Suprapubic skin (tissue), 4 donors: ENCODE results near the gene SMG9. TPM values are rescaled to one million over a fixed set of nuclear protein-coding genes. Genes with fewer than 3 reads are reported as not detected.

Source experiments
- DNase-seq, 2 donors: peaks; one replicate each; pipeline ENCODE4 v3.0.0-alpha.2; 2019; ENCODE audit warnings: low spot score in 2 of 2
- H3K27ac ChIP-seq: fragments of 200-600 bp; sonication (generic); one replicate; pipeline ENCODE4 v1.5.1; 2019
- H3K27me3 ChIP-seq: fragments of 200-600 bp; sonication (generic); one replicate; pipeline ENCODE4 v1.5.1; 2019
- H3K36me3 ChIP-seq: fragments of 200-600 bp; sonication (generic); one replicate; pipeline ENCODE4 v1.5.1; 2019
- H3K4me1 ChIP-seq: fragments of 200-600 bp; sonication (generic); one replicate; pipeline ENCODE4 v1.5.1; 2019
- H3K4me3 ChIP-seq: fragments of 200-600 bp; sonication (generic); one replicate; pipeline ENCODE4 v1.5.1; 2019; ENCODE audit warnings: mild to moderate bottlenecking
- H3K9me3 ChIP-seq: fragments of 200-600 bp; sonication (generic); one replicate; pipeline ENCODE4 v1.5.1; 2019
- EP300 ChIP-seq: sonication (generic); formaldehyde crosslinking; IDR thresholded peaks from one replicate; pipeline ENCODE4 v1.6.1; 2017; ENCODE audit warnings: antibody characterized with exemption
- POLR2A ChIP-seq, 2 donors: fragments of 450-650 bp; IDR thresholded peaks; one replicate each; pipeline ENCODE4 v1.6.1; 2017; ENCODE audit warnings: antibody characterized with exemption in 2 of 2, mild to moderate bottlenecking in 2 of 2, moderate library complexity in 2 of 2
- POLR2AphosphoS5 ChIP-seq, 3 donors: sonication (generic); formaldehyde crosslinking; IDR thresholded peaks; one replicate each; pipeline ENCODE4 v1.6.1; 2017; ENCODE audit warnings: antibody characterized with exemption in 3 of 3
- WGBS: methylation state at CpG from one replicate; pipeline ENCODE4 v1.1.5; 2018; 5-methylcytosine and 5-hydroxymethylcytosine counted together
- total RNA-seq, 4 donors: library from RNA; depleted of rRNA; stranded (reverse); fragments of >200 nt; gene quantifications; one replicate each; pipeline ENCODE4 v1.1.0, GENCODE V29; 2016
- TF ChIP-seq, protein P1 (sequence below), 2 donors: fragments of 200-600 bp in 1 of 2; fragments of 450-650 bp in 1 of 2; sonication (generic) in 1 of 2; IDR thresholded peaks; one replicate each; pipeline ENCODE4 v1.5.1; 2016 to 2019; ENCODE audit warnings: antibody characterized with exemption in 2 of 2, mild to moderate bottlenecking in 1 of 2, moderate library complexity in 1 of 2

SMG9 gene
- total RNA-seq, 4 donors from 2014 or later: 21.5 to 44.4 (median 30.1) TPM

DNA sequence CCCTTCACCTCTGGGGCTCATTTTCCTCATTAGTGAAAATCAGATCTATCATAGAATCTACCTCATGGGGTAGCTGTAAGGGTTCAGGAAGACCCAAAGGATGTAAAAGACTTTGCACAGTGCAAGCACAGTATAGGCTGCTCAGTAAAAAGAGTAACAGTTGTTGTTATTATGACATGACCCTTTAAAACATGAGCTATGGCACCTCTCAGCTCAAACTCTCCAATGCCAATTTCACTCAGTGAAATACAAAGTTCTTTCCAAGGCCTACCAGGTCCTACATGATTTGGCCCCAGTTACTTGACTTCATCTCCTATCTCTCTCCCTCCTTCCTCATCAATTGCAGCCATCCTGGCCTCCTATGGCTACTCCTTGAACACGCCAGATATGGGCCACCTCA is 4.9 kb downstream of the SMG9 start:
- peaks cover 30% of the 10 kb centered on the region for H3K4me1 ChIP-seq
- H3K27ac ChIP-seq: no peak overlapping the region
- TF ChIP-seq, protein P1, sequence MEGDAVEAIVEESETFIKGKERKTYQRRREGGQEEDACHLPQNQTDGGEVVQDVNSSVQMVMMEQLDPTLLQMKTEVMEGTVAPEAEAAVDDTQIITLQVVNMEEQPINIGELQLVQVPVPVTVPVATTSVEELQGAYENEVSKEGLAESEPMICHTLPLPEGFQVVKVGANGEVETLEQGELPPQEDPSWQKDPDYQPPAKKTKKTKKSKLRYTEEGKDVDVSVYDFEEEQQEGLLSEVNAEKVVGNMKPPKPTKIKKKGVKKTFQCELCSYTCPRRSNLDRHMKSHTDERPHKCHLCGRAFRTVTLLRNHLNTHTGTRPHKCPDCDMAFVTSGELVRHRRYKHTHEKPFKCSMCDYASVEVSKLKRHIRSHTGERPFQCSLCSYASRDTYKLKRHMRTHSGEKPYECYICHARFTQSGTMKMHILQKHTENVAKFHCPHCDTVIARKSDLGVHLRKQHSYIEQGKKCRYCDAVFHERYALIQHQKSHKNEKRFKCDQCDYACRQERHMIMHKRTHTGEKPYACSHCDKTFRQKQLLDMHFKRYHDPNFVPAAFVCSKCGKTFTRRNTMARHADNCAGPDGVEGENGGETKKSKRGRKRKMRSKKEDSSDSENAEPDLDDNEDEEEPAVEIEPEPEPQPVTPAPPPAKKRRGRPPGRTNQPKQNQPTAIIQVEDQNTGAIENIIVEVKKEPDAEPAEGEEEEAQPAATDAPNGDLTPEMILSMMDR (IDR thresholded peaks at IDR 0.05): no peak
- TF ChIP-seq POLR2A (IDR thresholded peaks at IDR 0.05) (no peak), POLR2AphosphoS5 (IDR thresholded peaks at IDR 0.05) (no peak), EP300 (no peak)
- peaks cover 59% of the 10 kb centered on the region for H3K36me3 ChIP-seq
- 97% methylated on average over 1 of the region's 1 CpG for WGBS
- no peak overlapping the region for H3K4me3 ChIP-seq
- H3K27me3 ChIP-seq: no peaks in the 10 kb centered on the region
- DNase-seq: no peak
- no peaks in the 10 kb centered on the region for H3K9me3 ChIP-seq

DNA sequence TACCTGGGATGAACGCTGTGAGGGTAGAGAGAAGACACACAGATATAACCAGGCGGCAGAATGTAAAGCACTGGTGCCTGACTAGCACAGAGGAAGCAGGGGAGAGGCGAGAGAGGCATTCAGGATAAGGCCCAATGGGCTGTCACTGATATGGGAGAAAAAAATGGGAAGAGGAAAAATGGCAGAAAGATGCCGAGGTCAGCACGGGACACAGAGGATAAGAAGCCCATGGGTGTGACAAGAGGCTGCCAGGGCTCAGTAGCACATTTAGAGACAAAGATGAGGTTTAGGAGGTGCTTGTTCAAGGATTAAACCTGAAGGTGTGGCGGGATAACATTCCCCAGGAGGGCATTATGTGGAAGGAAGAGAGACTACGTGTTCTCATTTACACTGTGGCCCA is 5.6 kb downstream of the SMG9 start:
- Histone ChIP-seq H3K27me3 (no peaks in the 10 kb centered on the region), H3K9me3 (no peaks in the 10 kb centered on the region), H3K4me3 (no peak overlapping the region), H3K27ac (no peak overlapping the region), H3K4me1 (peaks cover 32% of the 10 kb centered on the region), H3K36me3 (peaks cover 66% of the 10 kb centered on the region)
- TF ChIP-seq POLR2A (IDR thresholded peaks at IDR 0.05): no peak
- TF ChIP-seq EP300: no peak
- no peak for TF ChIP-seq POLR2AphosphoS5 (IDR thresholded peaks at IDR 0.05)
- TF ChIP-seq, protein P1 (IDR thresholded peaks at IDR 0.05): no peak
- no peak for DNase-seq
- WGBS: 91% methylated on average over 7 of the region's 7 CpGs

DNA sequence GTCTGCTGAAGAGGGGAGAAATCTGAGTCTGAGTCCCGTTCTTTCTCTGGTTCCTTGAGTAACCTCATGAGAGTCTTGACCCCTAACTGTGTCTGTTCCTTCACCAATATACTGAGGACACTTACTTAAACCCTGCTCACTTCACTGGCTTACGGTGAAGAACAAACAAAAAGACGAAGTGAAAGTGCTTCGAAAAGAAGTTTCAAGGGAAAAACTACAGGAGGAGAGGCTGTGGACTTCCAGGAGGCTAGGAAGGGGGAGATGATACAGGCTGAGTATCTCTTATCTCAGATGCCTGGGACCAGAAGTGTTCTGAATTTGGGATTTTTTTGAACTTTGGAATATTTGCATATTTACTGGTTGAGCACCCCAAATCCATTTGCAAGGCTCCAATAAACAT is 6.1 kb downstream of the SMG9 start:
- no peak overlapping the region for H3K4me3 ChIP-seq
- H3K4me1 ChIP-seq: peaks cover 27% of the 10 kb centered on the region
- DNase-seq: no peak
- whole genome bisulfite sequencing: 85% methylated on average over 4 of the region's 4 CpGs
- TF ChIP-seq, protein P1 (IDR thresholded peaks at IDR 0.05): no peak
- no peak for TF ChIP-seq POLR2A (IDR thresholded peaks at IDR 0.05)
- no peak for TF ChIP-seq POLR2AphosphoS5 (IDR thresholded peaks at IDR 0.05)
- no peak for TF ChIP-seq EP300
- H3K27ac ChIP-seq: no peak overlapping the region
- H3K9me3 ChIP-seq: no peaks in the 10 kb centered on the region
- peaks cover 71% of the 10 kb centered on the region for H3K36me3 ChIP-seq
- no peaks in the 10 kb centered on the region for H3K27me3 ChIP-seq

- Histone ChIP-seq H3K27me3 (no peaks in the 10 kb centered on the region), H3K27ac (no peak overlapping the region), H3K9me3 (no peaks in the 10 kb centered on the region), H3K4me1 (peaks cover 23% of the 10 kb centered on the region), H3K4me3 (no peak overlapping the region), H3K36me3 (peaks cover 75% of the 10 kb centered on the region)
- DNase-seq: no peak
- 81% methylated on average over 4 of the region's 4 CpGs for WGBS
- TF ChIP-seq, protein P1 (IDR thresholded peaks at IDR 0.05): no peak
- TF ChIP-seq POLR2A (IDR thresholded peaks at IDR 0.05): no peak
- no peak for TF ChIP-seq EP300
- TF ChIP-seq POLR2AphosphoS5 (IDR thresholded peaks at IDR 0.05): no peak
Measured at GRCh38 chr19:43748205-43748594, 6.6 kb downstream of the SMG9 start.

DNA sequence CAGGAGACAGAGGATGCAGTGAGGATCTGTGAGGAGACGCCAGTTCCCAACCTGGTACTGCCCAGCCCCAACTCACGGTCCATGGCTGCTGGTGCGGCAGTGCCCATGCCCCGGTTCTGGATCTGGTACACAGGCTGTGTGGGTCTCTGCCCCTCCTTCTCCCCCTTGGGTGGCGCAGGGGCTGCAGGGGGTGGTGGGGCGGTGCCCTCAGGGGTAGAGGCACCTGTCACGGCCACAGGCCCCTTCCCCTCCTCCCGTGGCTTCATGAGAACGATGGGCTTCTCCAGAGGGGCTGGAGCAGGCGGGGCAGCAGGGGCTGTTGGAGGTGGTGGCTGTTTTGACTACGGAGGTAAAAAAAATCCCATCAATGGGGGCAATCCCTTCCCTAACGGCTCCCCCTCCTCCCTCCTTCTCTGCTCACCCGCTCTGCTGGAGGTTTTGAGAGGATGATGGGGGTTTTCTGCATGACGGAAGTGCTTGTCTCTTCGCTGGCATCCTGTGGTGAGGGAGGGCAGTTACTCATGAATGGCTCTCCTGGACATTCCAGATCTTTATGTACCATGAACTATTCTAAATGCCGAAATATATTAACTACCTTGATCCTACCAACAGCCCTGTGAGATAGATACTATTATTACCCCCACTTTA is 7.1 kb downstream of the SMG9 start:
- Histone ChIP-seq H3K27ac (no peak overlapping the region), H3K4me1 (peaks cover 17% of the 10 kb centered on the region), H3K27me3 (no peaks in the 10 kb centered on the region), H3K9me3 (no peaks in the 10 kb centered on the region), H3K4me3 (no peak overlapping the region), H3K36me3 (peaks cover 81% of the 10 kb centered on the region)
- no peak for DNase-seq
- TF ChIP-seq EP300: no peak
- TF ChIP-seq, protein P1 (IDR thresholded peaks at IDR 0.05): no peak
- TF ChIP-seq POLR2AphosphoS5 (IDR thresholded peaks at IDR 0.05): no peak
- TF ChIP-seq POLR2A (IDR thresholded peaks at IDR 0.05): no peak
- WGBS: 84% methylated on average over 6 of the region's 16 CpGs
